ENCODE data around the gene MCCD1. TPM values are rescaled to one million over a fixed set of nuclear protein-coding genes. Genes with fewer than 3 reads are reported as not detected.

Gene MCCD1
- total RNA-seq, 1 experiment from 2014 or later: not detected

- H3K36me3 ChIP-seq (ENCODE audit: control insufficient read depth, insufficient read depth, low read length): no peaks in the 10 kb centered on the region
- H3K9me3 Mint-ChIP-seq (ENCODE audit: unreplicated experiment): no peaks in the 10 kb centered on the region
- no peaks in the 10 kb centered on the region for H3K9me3 ChIP-seq
- peaks cover 18% of the 10 kb centered on the region for H3K4me1 Mint-ChIP-seq (ENCODE audit: low read depth, unreplicated experiment)
- ChIA-PET CTCF (interaction anchor here (0.7 kb wide), 1 partner anchor 14 kb away, joined by 4 read pairs; no protein-coding TSS in a partner anchor), POLR2A (no interaction called here)
- H3K27me3 ChIP-seq (replicated peaks; ENCODE audit: control insufficient read depth, insufficient read depth, low read length): no peaks in the 10 kb centered on the region
- peaks cover 3% of the 10 kb centered on the region for H3K27me3 Mint-ChIP-seq (ENCODE audit: insufficient read depth, unreplicated experiment)
- DNase-seq: no peak
- H3K4me3 ChIP-seq (ENCODE audit: low read depth, low read length): no peak overlapping the region
- peaks cover 10% of the 10 kb centered on the region for H3K4me1 ChIP-seq
- no peaks in the 10 kb centered on the region for H3K36me3 Mint-ChIP-seq (ENCODE audit: insufficient read depth, unreplicated experiment)
- H3K27ac Mint-ChIP-seq (ENCODE audit: unreplicated experiment): no peak overlapping the region
- no TSS peak for BruUV-seq (replicated peaks)
- TF ChIP-seq CTCF (IDR thresholded peaks at IDR 0.05; ENCODE audit: insufficient read depth in 1 of 2, low read depth in 1 of 2, low read length in 1 of 2, severe bottlenecking in 1 of 2, unreplicated experiment in 1 of 2): no peak
- no peak overlapping the region for H3K4me3 Mint-ChIP-seq (ENCODE audit: unreplicated experiment)
- intact Hi-C loops (cut with micrococcal nuclease; ENCODE audit: unreplicated experiment): no loop called here
These were observed 41.2 kb downstream of the MCCD1 start for GRCh38 chr6:31569861-31570536.

- Mint-ChIP-seq H3K4me1 (ENCODE audit: low read depth, unreplicated experiment) (peaks cover 18% of the 10 kb centered on the region), H3K27me3 (ENCODE audit: insufficient read depth, unreplicated experiment) (peaks cover 3% of the 10 kb centered on the region), H3K4me3 (ENCODE audit: unreplicated experiment) (no peak within 1 kb of the TSS), H3K9me3 (ENCODE audit: unreplicated experiment) (no peaks in the 10 kb centered on the region), H3K27ac (ENCODE audit: unreplicated experiment) (peak within 1 kb of the TSS; percentile 53), H3K36me3 (ENCODE audit: insufficient read depth, unreplicated experiment) (no peaks in the 10 kb centered on the region)
- H3K36me3 ChIP-seq (ENCODE audit: control insufficient read depth, insufficient read depth, low read length): no peaks in the 10 kb centered on the region
- no peaks in the 10 kb centered on the region for H3K9me3 ChIP-seq
- CTCF ChIA-PET: no interaction called here
- TF ChIP-seq CTCF (IDR thresholded peaks at IDR 0.05; ENCODE audit: insufficient read depth in 1 of 2, low read depth in 1 of 2, low read length in 1 of 2, severe bottlenecking in 1 of 2, unreplicated experiment in 1 of 2): no peak
- DNase-seq: no peak
- BruUV-seq (replicated peaks): no TSS peak
- H3K4me1 ChIP-seq: peaks cover 10% of the 10 kb centered on the region
- POLR2A ChIA-PET: no interaction called here
- intact Hi-C loops (cut with micrococcal nuclease; ENCODE audit: unreplicated experiment): no loop called here
- H3K4me3 ChIP-seq (ENCODE audit: low read depth, low read length): no peak within 1 kb of the TSS
- no peaks in the 10 kb centered on the region for H3K27me3 ChIP-seq (replicated peaks; ENCODE audit: control insufficient read depth, insufficient read depth, low read length)
These were observed 43.5 kb downstream of the MCCD1 start, which contains the start of gene LTA for GRCh38 chr6:31572041-31572911. Gene LTA, plus strand, starts transcription at chr6:31572289. Its CDS starts 454 bp downstream, at chr6:31572743.
